ENCODE measurements around the gene WNT3.
A peak's percentile ranks its signal among the peaks of the same experiment; 100 is the strongest.

WNT3 gene

GRCh38 chr17:46814446-46814845, 4.0 kb downstream of the WNT3 start:
- WGBS (ENCODE audit: extremely low coverage, insufficient coverage, low lambda C conversion rate), result no CpG with 5 or more reads among the region's 7 CpGs
- H3K27me3 ChIP-seq (ENCODE audit: insufficient read depth, low read length, poor library complexity), result no peaks in the 10 kb centered on the region
- H3K23ac ChIP-seq (ENCODE audit: low read length), result no peak overlapping the region
- peak overlapping the region; percentile 30 for H3K9ac ChIP-seq (ENCODE audit: low read length)
- no peak overlapping the region for H3K4me3 ChIP-seq (ENCODE audit: low read length)
- peaks cover 18% of the 10 kb centered on the region for H3K79me1 ChIP-seq (ENCODE audit: low read length)
- no peak overlapping the region for H4K5ac ChIP-seq (ENCODE audit: low read length)
- H3K79me2 ChIP-seq (ENCODE audit: control insufficient read depth, insufficient read depth, low read length), result peaks cover 88% of the 10 kb centered on the region
- H3K18ac ChIP-seq (ENCODE audit: low read length), result peak overlapping the region; percentile 13
- no peak overlapping the region for H4K8ac ChIP-seq (ENCODE audit: low read depth, low read length)
- peak; percentile 51 for DNase-seq
- H3K36me3 ChIP-seq (ENCODE audit: control insufficient read depth, insufficient read depth, low read length), result no peaks in the 10 kb centered on the region
- H2BK15ac ChIP-seq (replicated peaks; ENCODE audit: low read depth), result no peak overlapping the region
- H3K4me1 ChIP-seq (ENCODE audit: control insufficient read depth, low read depth, low read length), result peaks cover 32% of the 10 kb centered on the region
- H2BK5ac ChIP-seq (ENCODE audit: low read length), result no peak overlapping the region
- H3K27ac ChIP-seq (ENCODE audit: low read depth, low read length), result no peak overlapping the region
- H2AK5ac ChIP-seq (ENCODE audit: low read length), result no peak overlapping the region
- no peak overlapping the region for H2BK120ac ChIP-seq (ENCODE audit: low read depth, low read length)
- H3K56ac ChIP-seq (ENCODE audit: low read length), result peak overlapping the region; percentile 71
- H3K4me2 ChIP-seq (ENCODE audit: low read length), result peak overlapping the region; percentile 21
- H3K4ac ChIP-seq (ENCODE audit: low read depth, low read length), result no peak overlapping the region

DNA sequence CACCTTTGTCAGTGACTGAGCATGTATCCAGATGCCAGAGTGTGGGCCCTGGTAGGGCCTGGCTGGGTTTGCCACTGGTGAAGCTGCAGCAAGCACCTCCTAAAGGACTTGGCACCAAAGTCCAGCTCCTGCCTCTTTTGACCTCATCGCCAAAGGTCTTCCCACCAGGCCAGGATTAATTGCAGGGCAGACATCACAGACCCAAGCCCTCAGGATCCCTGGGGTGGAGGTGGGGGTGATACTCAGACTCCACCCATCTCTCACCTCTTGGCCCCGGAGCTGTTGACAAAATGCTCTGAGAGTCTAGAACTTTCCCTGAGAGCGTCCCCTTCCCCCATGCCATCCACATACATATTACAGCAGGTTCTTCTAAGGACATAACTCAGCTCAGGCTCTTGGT, 4.6 kb downstream of the WNT3 start:
- DNase-seq, result no peak
- Histone ChIP-seq H3K4ac (ENCODE audit: low read depth, low read length) (no peak overlapping the region), H3K27me3 (ENCODE audit: insufficient read depth, low read length, poor library complexity) (no peaks in the 10 kb centered on the region), H3K4me3 (ENCODE audit: low read length) (no peak overlapping the region), H3K56ac (ENCODE audit: low read length) (peak overlapping the region; percentile 30), H3K4me2 (ENCODE audit: low read length) (no peak overlapping the region), H3K18ac (ENCODE audit: low read length) (peak overlapping the region; percentile 13), H3K36me3 (ENCODE audit: control insufficient read depth, insufficient read depth, low read length) (no peaks in the 10 kb centered on the region), H3K79me2 (ENCODE audit: control insufficient read depth, insufficient read depth, low read length) (peaks cover 93% of the 10 kb centered on the region), H2BK15ac (replicated peaks; ENCODE audit: low read depth) (no peak overlapping the region), H2AK5ac (ENCODE audit: low read length) (no peak overlapping the region), H3K9ac (ENCODE audit: low read length) (peak overlapping the region; percentile 4), H3K23ac (ENCODE audit: low read length) (peak overlapping the region; percentile 29), H2BK120ac (ENCODE audit: low read depth, low read length) (no peak overlapping the region), H3K79me1 (ENCODE audit: low read length) (peaks cover 19% of the 10 kb centered on the region), H4K8ac (ENCODE audit: low read depth, low read length) (no peak overlapping the region), H2BK5ac (ENCODE audit: low read length) (no peak overlapping the region), H4K5ac (ENCODE audit: low read length) (no peak overlapping the region), H3K4me1 (ENCODE audit: control insufficient read depth, low read depth, low read length) (peaks cover 32% of the 10 kb centered on the region), H3K27ac (ENCODE audit: low read depth, low read length) (no peak overlapping the region)
- no CpG with 5 or more reads among the region's 3 CpGs for whole genome bisulfite sequencing (ENCODE audit: extremely low coverage, insufficient coverage, low lambda C conversion rate)

DNA sequence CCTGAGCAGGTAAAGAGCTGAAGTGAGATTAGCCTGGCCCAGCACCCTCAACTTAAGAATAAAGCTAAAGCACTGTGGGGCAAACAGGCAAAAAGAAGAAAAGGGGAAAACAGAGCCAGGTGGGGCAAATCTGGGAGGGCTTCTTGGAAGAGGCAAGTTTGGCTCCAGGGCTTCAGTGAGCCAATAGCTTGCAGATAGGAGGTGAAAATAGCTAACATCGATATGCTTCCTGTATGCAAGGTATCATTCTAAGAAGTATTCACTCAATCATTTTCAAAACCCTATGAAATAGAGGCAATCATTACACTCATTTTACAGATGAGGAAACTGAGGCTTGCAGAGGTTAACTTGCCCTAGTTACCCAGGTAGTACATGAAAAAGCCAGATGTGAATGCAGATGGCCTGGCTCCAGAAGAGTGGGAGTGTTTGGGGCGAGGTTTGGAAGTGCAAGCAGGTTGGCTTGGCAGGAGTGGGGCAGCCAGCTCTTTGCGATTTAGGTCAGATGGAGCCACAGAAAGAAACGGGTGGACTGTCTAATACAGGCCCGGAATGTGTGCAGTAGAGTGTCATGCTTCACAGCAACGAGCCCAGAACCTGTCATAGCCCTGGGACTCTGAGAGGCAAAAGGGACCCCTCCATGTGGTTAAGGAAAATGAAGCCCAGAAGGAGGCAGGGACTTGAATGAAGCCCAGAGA, 5.7 kb downstream of the WNT3 start:
- Histone ChIP-seq H3K27ac (ENCODE audit: low read depth, low read length) (peak overlapping the region; percentile 14), H4K8ac (ENCODE audit: low read depth, low read length) (no peak overlapping the region), H3K56ac (ENCODE audit: low read length) (peak overlapping the region; percentile 67), H3K23ac (ENCODE audit: low read length) (no peak overlapping the region), H3K9ac (ENCODE audit: low read length) (peak overlapping the region; percentile 37), H3K4me1 (ENCODE audit: control insufficient read depth, low read depth, low read length) (peaks cover 32% of the 10 kb centered on the region), H3K4me3 (ENCODE audit: low read length) (no peak overlapping the region), H2BK5ac (ENCODE audit: low read length) (no peak overlapping the region), H2BK120ac (ENCODE audit: low read depth, low read length) (no peak overlapping the region), H2BK15ac (replicated peaks; ENCODE audit: low read depth) (no peak overlapping the region), H3K18ac (ENCODE audit: low read length) (no peak overlapping the region), H3K4ac (ENCODE audit: low read depth, low read length) (peak overlapping the region; percentile 8), H3K4me2 (ENCODE audit: low read length) (peak overlapping the region; percentile 3), H2AK5ac (ENCODE audit: low read length) (no peak overlapping the region), H3K79me1 (ENCODE audit: low read length) (peaks cover 27% of the 10 kb centered on the region), H4K5ac (ENCODE audit: low read length) (no peak overlapping the region), H3K36me3 (ENCODE audit: control insufficient read depth, insufficient read depth, low read length) (no peaks in the 10 kb centered on the region), H3K79me2 (ENCODE audit: control insufficient read depth, insufficient read depth, low read length) (peaks cover 96% of the 10 kb centered on the region), H3K27me3 (ENCODE audit: insufficient read depth, low read length, poor library complexity) (no peaks in the 10 kb centered on the region)
- WGBS (ENCODE audit: extremely low coverage, insufficient coverage, low lambda C conversion rate), result no CpG with 5 or more reads among the region's 6 CpGs
- DNase-seq, result no peak

GRCh38 chr17:46811978-46812583, 6.4 kb downstream of the WNT3 start:
- no peak overlapping the region for H2BK5ac ChIP-seq (ENCODE audit: low read length)
- no CpG with 5 or more reads among the region's 11 CpGs for WGBS (ENCODE audit: extremely low coverage, insufficient coverage, low lambda C conversion rate)
- H3K79me1 ChIP-seq (ENCODE audit: low read length), result peaks cover 31% of the 10 kb centered on the region
- no peak overlapping the region for H3K23ac ChIP-seq (ENCODE audit: low read length)
- H2BK120ac ChIP-seq (ENCODE audit: low read depth, low read length), result no peak overlapping the region
- H3K27me3 ChIP-seq (ENCODE audit: insufficient read depth, low read length, poor library complexity), result no peaks in the 10 kb centered on the region
- no peak overlapping the region for H4K5ac ChIP-seq (ENCODE audit: low read length)
- H3K4me1 ChIP-seq (ENCODE audit: control insufficient read depth, low read depth, low read length), result peaks cover 32% of the 10 kb centered on the region
- DNase-seq, result peak; percentile 65
- H3K4me2 ChIP-seq (ENCODE audit: low read length), result peak overlapping the region; percentile 3
- no peak overlapping the region for H4K8ac ChIP-seq (ENCODE audit: low read depth, low read length)
- peaks cover 94% of the 10 kb centered on the region for H3K79me2 ChIP-seq (ENCODE audit: control insufficient read depth, insufficient read depth, low read length)
- peak overlapping the region; percentile 8 for H3K4ac ChIP-seq (ENCODE audit: low read depth, low read length)
- H2AK5ac ChIP-seq (ENCODE audit: low read length), result no peak overlapping the region
- H3K56ac ChIP-seq (ENCODE audit: low read length), result peak overlapping the region; percentile 67
- H3K36me3 ChIP-seq (ENCODE audit: control insufficient read depth, insufficient read depth, low read length), result no peaks in the 10 kb centered on the region
- peak overlapping the region; percentile 14 for H3K27ac ChIP-seq (ENCODE audit: low read depth, low read length)
- H3K4me3 ChIP-seq (ENCODE audit: low read length), result no peak overlapping the region
- H3K18ac ChIP-seq (ENCODE audit: low read length), result no peak overlapping the region
- H3K9ac ChIP-seq (ENCODE audit: low read length), result peak overlapping the region; percentile 37
- H2BK15ac ChIP-seq (replicated peaks; ENCODE audit: low read depth), result no peak overlapping the region

DNA sequence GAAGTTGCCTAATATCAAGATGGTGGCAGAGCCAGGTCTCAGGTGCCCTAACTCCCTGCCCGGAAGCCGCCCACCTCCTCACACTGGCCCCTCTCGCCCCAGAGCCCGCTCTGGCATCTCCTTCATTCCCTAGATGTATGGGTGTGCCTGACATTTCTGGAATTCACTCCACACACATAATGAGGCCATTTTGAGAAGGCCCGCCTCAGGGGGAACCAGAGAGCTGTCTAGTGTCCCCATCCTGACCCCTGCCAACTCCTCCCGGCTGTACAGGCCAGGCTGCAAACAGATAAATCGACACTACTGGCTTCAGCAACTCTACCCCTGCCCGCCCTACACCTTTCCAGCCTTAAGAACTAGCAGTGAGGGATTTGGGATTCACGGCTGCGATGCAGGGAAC, 7.7 kb downstream of the WNT3 start:
- Histone ChIP-seq H3K9ac (ENCODE audit: low read length) (no peak overlapping the region), H3K4me2 (ENCODE audit: low read length) (no peak overlapping the region), H3K56ac (ENCODE audit: low read length) (peak overlapping the region; percentile 26), H3K4me3 (ENCODE audit: low read length) (no peak overlapping the region), H2BK5ac (ENCODE audit: low read length) (no peak overlapping the region), H4K8ac (ENCODE audit: low read depth, low read length) (no peak overlapping the region), H2AK5ac (ENCODE audit: low read length) (no peak overlapping the region), H3K23ac (ENCODE audit: low read length) (no peak overlapping the region), H2BK120ac (ENCODE audit: low read depth, low read length) (no peak overlapping the region), H3K27me3 (ENCODE audit: insufficient read depth, low read length, poor library complexity) (no peaks in the 10 kb centered on the region), H3K4me1 (ENCODE audit: control insufficient read depth, low read depth, low read length) (peaks cover 27% of the 10 kb centered on the region), H3K4ac (ENCODE audit: low read depth, low read length) (no peak overlapping the region), H2BK15ac (replicated peaks; ENCODE audit: low read depth) (no peak overlapping the region), H3K18ac (ENCODE audit: low read length) (no peak overlapping the region), H3K79me1 (ENCODE audit: low read length) (peaks cover 33% of the 10 kb centered on the region), H3K27ac (ENCODE audit: low read depth, low read length) (no peak overlapping the region), H3K36me3 (ENCODE audit: control insufficient read depth, insufficient read depth, low read length) (peaks cover 2% of the 10 kb centered on the region), H4K5ac (ENCODE audit: low read length) (no peak overlapping the region), H3K79me2 (ENCODE audit: control insufficient read depth, insufficient read depth, low read length) (peaks cover 87% of the 10 kb centered on the region)
- no CpG with 5 or more reads among the region's 10 CpGs for WGBS (ENCODE audit: extremely low coverage, insufficient coverage, low lambda C conversion rate)
- no peak for DNase-seq

Data from mesendoderm (in vitro differentiated cells).